ENCODE results near the gene GALNT17.

Gene GALNT17

GRCh38 chr7:71506822-71507221 is 374.9 kb downstream of the GALNT17 start:
- DNase-seq (ENCODE audit: low read depth) = no peak

- DNase-seq (ENCODE audit: low read depth) = no peak
Measured at GRCh38 chr7:71507680-71508602, 376.0 kb downstream of the GALNT17 start.

GRCh38 chr7:71509381-71509780 is 377.4 kb downstream of the GALNT17 start:
- DNase-seq (ENCODE audit: low read depth) = peak; percentile 10

- no peak for DNase-seq (ENCODE audit: low read depth)
Measured at GRCh38 chr7:71511361-71511807, 379.4 kb downstream of the GALNT17 start.

- no peak for DNase-seq (ENCODE audit: low read depth)
Measured at GRCh38 chr7:71517940-71518699, 386.2 kb downstream of the GALNT17 start.

GRCh38 chr7:71518880-71519279 is 386.9 kb downstream of the GALNT17 start:
- no peak for DNase-seq (ENCODE audit: low read depth)

GRCh38 chr7:71521506-71521905 is 389.6 kb downstream of the GALNT17 start:
- peak; percentile 71 for DNase-seq (ENCODE audit: low read depth)

GRCh38 chr7:71526106-71526505 is 394.2 kb downstream of the GALNT17 start:
- no peak for DNase-seq (ENCODE audit: low read depth)

- DNase-seq (ENCODE audit: low read depth) = no peak
Measured at GRCh38 chr7:71527213-71527612, 395.3 kb downstream of the GALNT17 start.

GRCh38 chr7:71535616-71536015 is 403.7 kb downstream of the GALNT17 start:
- no peak for DNase-seq (ENCODE audit: low read depth)

GRCh38 chr7:71538210-71538609 is 406.3 kb downstream of the GALNT17 start:
- no peak for DNase-seq (ENCODE audit: low read depth)

GRCh38 chr7:71539615-71540014 is 407.7 kb downstream of the GALNT17 start:
- DNase-seq (ENCODE audit: low read depth) = no peak

GRCh38 chr7:71541707-71542353 is 409.9 kb downstream of the GALNT17 start:
- DNase-seq (ENCODE audit: low read depth) = no peak

GRCh38 chr7:71543396-71543795 is 411.5 kb downstream of the GALNT17 start:
- no peak for DNase-seq (ENCODE audit: low read depth)

- no peak for DNase-seq (ENCODE audit: low read depth)
Measured at GRCh38 chr7:71544816-71545215, 412.9 kb downstream of the GALNT17 start.

- DNase-seq (ENCODE audit: low read depth) = no peak
Measured at GRCh38 chr7:71547426-71547825, 415.5 kb downstream of the GALNT17 start.

- DNase-seq (ENCODE audit: low read depth) = no peak
Measured at GRCh38 chr7:71548746-71549145, 416.8 kb downstream of the GALNT17 start.

- DNase-seq (ENCODE audit: low read depth) = no peak
Measured at GRCh38 chr7:71553306-71553705, 421.4 kb downstream of the GALNT17 start.

GRCh38 chr7:71555758-71556157 is 423.8 kb downstream of the GALNT17 start:
- no peak for DNase-seq (ENCODE audit: low read depth)

- no peak for DNase-seq (ENCODE audit: low read depth)
Measured at GRCh38 chr7:71558806-71559613, 427.1 kb downstream of the GALNT17 start.

- no peak for DNase-seq (ENCODE audit: low read depth)
Measured at GRCh38 chr7:71560354-71560995, 428.5 kb downstream of the GALNT17 start.
